WTC11 (cell line): ENCODE data around the gene PARP3. TPM values are rescaled to one million over a fixed set of nuclear protein-coding genes. Genes with fewer than 3 reads are reported as not detected.

Source experiments
- ATAC-seq: fragments of 200-7000 bp; cut with Tn5 transposase; 2 replicates; pipeline ENCODE4 v1.10.0; 2021; ENCODE audit warnings: mild to moderate bottlenecking, moderate library complexity
- CTCF ChIA-PET: fragments of 300-600 bp; sonication (Branson Sonifier 250); formaldehyde crosslinking; loops from one replicate; lab custom pipeline; 2021; ENCODE audit warnings: antibody characterized with exemption; lab: Charles Lee
- POLR2A ChIA-PET: fragments of 350-600 bp; sonication (Branson Sonifier 250); formaldehyde crosslinking; loops from one replicate; lab custom pipeline; 2021; ENCODE audit warnings: antibody characterized with exemption; lab: Charles Lee
- DNase-seq: peaks from one replicate; pipeline ENCODE4 v3.0.0; 2021; ENCODE audit warnings: low spot score
- H3K27ac Mint-ChIP-seq: 2 replicates; pipeline ENCODE4 v1.8.0; 2021; ENCODE audit warnings: mixed read lengths
- H3K27me3 Mint-ChIP-seq: 2 replicates; pipeline ENCODE4 v1.8.0; 2021; ENCODE audit warnings: low read depth, mild to moderate bottlenecking, moderate library complexity, mixed read lengths
- H3K36me3 Mint-ChIP-seq: 2 replicates; pipeline ENCODE4 v1.8.0; 2021; ENCODE audit warnings: mixed read lengths
- H3K4me1 Mint-ChIP-seq: 2 replicates; pipeline ENCODE4 v1.8.0; 2022; ENCODE audit warnings: mixed read lengths
- H3K4me3 Mint-ChIP-seq: 2 replicates; pipeline ENCODE4 v1.8.0; 2021; ENCODE audit warnings: mild to moderate bottlenecking, moderate library complexity, mixed read lengths
- H3K9me3 Mint-ChIP-seq: 2 replicates; pipeline ENCODE4 v1.8.0; 2021; ENCODE audit warnings: mixed read lengths
- AFF4 ChIP-seq: sonication (generic); formaldehyde crosslinking; IDR thresholded peaks from 2 replicates; pipeline ENCODE4 v1.8.1; 2023; ENCODE audit warnings: mild to moderate bottlenecking, missing genetic modification reagents, borderline replicate concordance
- ATF1 ChIP-seq: sonication (generic); formaldehyde crosslinking; IDR thresholded peaks from 2 replicates; pipeline ENCODE4 v1.8.1; 2023; ENCODE audit warnings: mild to moderate bottlenecking, moderate library complexity, missing genetic modification reagents
- CDX4 ChIP-seq: fragments of 250-450 bp; sonication (Bioruptor Pico); IDR thresholded peaks from 2 replicates; pipeline ENCODE4 v1.9.0; 2021; ENCODE audit warnings: moderate library complexity, mild to moderate bottlenecking, inconsistent platforms, borderline replicate concordance
- E2F5 ChIP-seq: sonication (generic); formaldehyde crosslinking; IDR thresholded peaks from 2 replicates; pipeline ENCODE4 v1.8.1; 2022; ENCODE audit warnings: mild to moderate bottlenecking, moderate library complexity, missing genetic modification reagents
- FOXP4 ChIP-seq: sonication (generic); formaldehyde crosslinking; IDR thresholded peaks from 2 replicates; pipeline ENCODE4 v1.8.0; 2022; ENCODE audit warnings: mild to moderate bottlenecking, missing genetic modification reagents
- JAZF1 ChIP-seq: fragments of 250-450 bp; sonication (Bioruptor Pico); IDR thresholded peaks from 2 replicates; pipeline ENCODE4 v1.9.0; 2021; ENCODE audit warnings: moderate library complexity, mild to moderate bottlenecking, inconsistent platforms
- JUN ChIP-seq: sonication (generic); formaldehyde crosslinking; IDR thresholded peaks from 2 replicates; pipeline ENCODE4 v1.8.0; 2023; ENCODE audit warnings: mild to moderate bottlenecking, missing genetic modification reagents
- NR1H2 ChIP-seq: sonication (generic); formaldehyde crosslinking; IDR thresholded peaks from 2 replicates; pipeline ENCODE4 v1.9.0; 2021; ENCODE audit warnings: mild to moderate bottlenecking, moderate library complexity, missing genetic modification reagents
- NR2C2 ChIP-seq: sonication (generic); formaldehyde crosslinking; IDR thresholded peaks from 2 replicates; pipeline ENCODE4 v1.8.0; 2022; ENCODE audit warnings: mild to moderate bottlenecking, missing genetic modification reagents
- SMAD4 ChIP-seq: sonication (generic); formaldehyde crosslinking; IDR thresholded peaks from 2 replicates; pipeline ENCODE4 v1.8.0; 2022; ENCODE audit warnings: mild to moderate bottlenecking, missing genetic modification reagents
- SP1 ChIP-seq: sonication (generic); formaldehyde crosslinking; conservative IDR thresholded peaks from 2 replicates; pipeline ENCODE4 v1.8.1; 2022; ENCODE audit warnings: missing genetic modification reagents
- TP53 ChIP-seq: sonication (generic); formaldehyde crosslinking; IDR thresholded peaks from 2 replicates; pipeline ENCODE4 v1.8.1; 2023; ENCODE audit warnings: mild to moderate bottlenecking, missing genetic modification reagents
- ZNF121 ChIP-seq: sonication (generic); formaldehyde crosslinking; IDR thresholded peaks from 2 replicates; pipeline ENCODE4 v1.8.0; 2023; ENCODE audit warnings: missing genetic modification reagents
- ZNF423 ChIP-seq: fragments of 250-450 bp; sonication (Bioruptor Pico); IDR thresholded peaks from 2 replicates; pipeline ENCODE4 v2.1.2; 2022; ENCODE audit warnings: mild to moderate bottlenecking, moderate library complexity
- total RNA-seq: library from RNA; stranded (reverse); gene quantifications from 3 replicates; pipeline ENCODE4 v1.2.3, GENCODE V29; 2021

PARP3 gene
- total RNA-seq, 1 experiment from 2014 or later: 2.9 TPM

- TF ChIP-seq ZNF423 (CRISPR knock-in tag) (no peak), NR1H2 (CRISPR knock-in tag) (no peak), JAZF1 (CRISPR knock-in tag) (no peak), FOXP4 (no peak), SMAD4 (CRISPR knock-in tag) (no peak), NR2C2 (CRISPR knock-in tag) (no peak), TP53 (no peak), CDX4 (CRISPR knock-in tag) (no peak), AFF4 (CRISPR knock-in tag) (no peak)
Observed at GRCh38 chr3:51932471-51933370, 9.4 kb upstream of the PARP3 start (continued).

- H3K36me3 Mint-ChIP-seq: peaks cover 48% of the 10 kb centered on the region
- H3K4me1 Mint-ChIP-seq: no peaks in the 10 kb centered on the region
- POLR2A ChIA-PET: no interaction called here
- H3K4me3 Mint-ChIP-seq: no peak overlapping the region
- TF ChIP-seq JUN (CRISPR knock-in tag) (no peak), ZNF121 (no peak), ATF1 (no peak), SP1 (CRISPR knock-in tag) (no peak)
- H3K27ac Mint-ChIP-seq: no peak overlapping the region
- no peaks in the 10 kb centered on the region for H3K9me3 Mint-ChIP-seq
- CTCF ChIA-PET: interaction anchor here (0.6 kb wide), 1 partner anchor 215 kb away, joined by 4 read pairs; no protein-coding TSS in a partner anchor
- H3K27me3 Mint-ChIP-seq: no peaks in the 10 kb centered on the region
- DNase-seq (no peak), ATAC-seq (no peak)
Observed at GRCh38 chr3:51933471-51934138, 8.6 kb upstream of the PARP3 start.

- no peak for DNase-seq
- Mint-ChIP-seq H3K36me3 (peaks cover 52% of the 10 kb centered on the region), H3K4me1 (no peaks in the 10 kb centered on the region), H3K27ac (no peak overlapping the region), H3K4me3 (no peak overlapping the region), H3K9me3 (no peaks in the 10 kb centered on the region), H3K27me3 (no peaks in the 10 kb centered on the region)
- POLR2A ChIA-PET: no interaction called here
- CTCF ChIA-PET: interaction anchor here (1.2 kb wide), 1 partner anchor 114 kb away, joined by 3 read pairs; no protein-coding TSS in a partner anchor
- TF ChIP-seq E2F5: no peak
- TF ChIP-seq JUN (CRISPR knock-in tag): 0 out of 2 replicates have a peak, but pooled peaks have one; percentile 17
- no peak for ATAC-seq
Observed at GRCh38 chr3:51934139-51934850, 7.9 kb upstream of the PARP3 start.
